HEK293 (cell line): ENCODE measurements around the gene PITPNM3.

ENCODE experiments used
- CTCF ChIA-PET: fragments of 350-600 bp; formaldehyde crosslinking; extraction: SDS; loops from one replicate; lab custom pipeline; 2021; ENCODE audit warnings: antibody characterized with exemption; lab: Yijun Ruan, JAX
- POLR2A ChIA-PET: fragments of 300-600 bp; formaldehyde crosslinking; extraction: SDS; loops from one replicate; lab custom pipeline; 2020; ENCODE audit warnings: antibody characterized with exemption, inconsistent platforms; lab: Yijun Ruan, JAX
- H3K27ac ChIP-seq: fragments of 200-500 bp; sonication (Bioruptor generic); 2 replicates; pipeline ENCODE4 v1.5.1; 2014; ENCODE audit warnings: low read depth, low read length, control low read depth, inconsistent platforms; ENCODE audit errors: extremely low read depth
- H3K36me3 ChIP-seq, 2 experiments: fragments of 200-500 bp in 1 of 2; sonication (Bioruptor generic) in 1 of 2; 1 replicate in 1 of 2; 2 replicates in 1 of 2; pipeline ENCODE4 v1.5.1; 2014 to 2017; ENCODE audit warnings: inconsistent platforms in 2 of 2, low read length in 2 of 2; ENCODE audit not compliant: control insufficient read depth in 2 of 2, insufficient read depth in 1 of 2
- H3K4me1 ChIP-seq: fragments of 200-500 bp; sonication (Bioruptor generic); 2 replicates; pipeline ENCODE4 v1.5.1; 2014; ENCODE audit warnings: mild to moderate bottlenecking, low read length, inconsistent platforms; ENCODE audit not compliant: control insufficient read depth, insufficient read depth
- H3K4me3 ChIP-seq: 2 replicates; pipeline ENCODE4 v1.5.1; 2011; ENCODE audit warnings: low read depth, mild to moderate bottlenecking, control low read depth, low read length, moderate library complexity
- H3K9me3 ChIP-seq: fragments of 200-500 bp; sonication (Bioruptor generic); 2 replicates; pipeline ENCODE4 v1.5.1; 2014; ENCODE audit warnings: low read depth, low read length, inconsistent platforms; ENCODE audit not compliant: control insufficient read depth, insufficient read depth
- BCL11A ChIP-seq: fragments of 450-650 bp; formaldehyde crosslinking; IDR thresholded peaks from 2 replicates; pipeline ENCODE4 v1.5.1; 2016; ENCODE audit warnings: low read depth, missing biosample characterization, missing genetic modification characterization
- KLF1 ChIP-seq: fragments of 450-650 bp; formaldehyde crosslinking; IDR thresholded peaks from 2 replicates; pipeline ENCODE4 v1.5.1; 2016; ENCODE audit warnings: missing biosample characterization, missing genetic modification characterization
- KLF8 ChIP-seq: fragments of 450-650 bp; formaldehyde crosslinking; IDR thresholded peaks from 2 replicates; pipeline ENCODE4 v1.5.1; 2016; ENCODE audit warnings: missing biosample characterization, missing genetic modification characterization
- OSR2 ChIP-seq: fragments of 450-650 bp; formaldehyde crosslinking; IDR thresholded peaks from 2 replicates; pipeline ENCODE4 v1.5.1; 2016; ENCODE audit warnings: missing biosample characterization, missing genetic modification characterization
- PRDM1 ChIP-seq: fragments of 450-650 bp; formaldehyde crosslinking; IDR thresholded peaks from 2 replicates; pipeline ENCODE4; 2016; ENCODE audit warnings: missing biosample characterization, missing genetic modification characterization
- ZBTB17 ChIP-seq: fragments of 450-650 bp; formaldehyde crosslinking; IDR thresholded peaks from 2 replicates; pipeline ENCODE4 v1.5.1; 2016; ENCODE audit warnings: missing biosample characterization, missing genetic modification characterization
- ZBTB48 ChIP-seq: fragments of 450-650 bp; formaldehyde crosslinking; IDR thresholded peaks from 2 replicates; pipeline ENCODE4 v1.5.1; 2016; ENCODE audit warnings: missing biosample characterization, missing genetic modification characterization
- ZNF10 ChIP-seq: fragments of 450-650 bp; formaldehyde crosslinking; IDR thresholded peaks from 2 replicates; pipeline ENCODE4 v1.5.1; 2017; ENCODE audit warnings: missing biosample characterization, missing genetic modification characterization
- ZNF138 ChIP-seq: fragments of 450-650 bp; formaldehyde crosslinking; IDR thresholded peaks from 2 replicates; pipeline ENCODE4 v1.5.1; 2016; ENCODE audit warnings: missing biosample characterization, missing genetic modification characterization, borderline replicate concordance
- ZNF140 ChIP-seq: fragments of 450-650 bp; formaldehyde crosslinking; IDR thresholded peaks from 2 replicates; pipeline ENCODE4 v1.5.1; 2016; ENCODE audit warnings: missing biosample characterization, missing genetic modification characterization
- ZNF169 ChIP-seq: fragments of 450-650 bp; formaldehyde crosslinking; IDR thresholded peaks from 2 replicates; pipeline ENCODE4 v1.5.1; 2016; ENCODE audit warnings: missing biosample characterization, missing genetic modification characterization
- ZNF175 ChIP-seq: fragments of 450-650 bp; formaldehyde crosslinking; IDR thresholded peaks from 2 replicates; pipeline ENCODE4 v1.5.1; 2016; ENCODE audit warnings: missing biosample characterization, missing genetic modification characterization
- ZNF2 ChIP-seq: fragments of 450-650 bp; formaldehyde crosslinking; IDR thresholded peaks from 2 replicates; pipeline ENCODE4 v1.5.1; 2016; ENCODE audit warnings: missing biosample characterization, missing genetic modification characterization
- ZNF202 ChIP-seq: fragments of 450-650 bp; formaldehyde crosslinking; IDR thresholded peaks from 2 replicates; pipeline ENCODE4 v1.5.1; 2016; ENCODE audit warnings: missing biosample characterization, missing genetic modification characterization, borderline replicate concordance
- ZNF24 ChIP-seq: fragments of 450-650 bp; formaldehyde crosslinking; IDR thresholded peaks from 2 replicates; pipeline ENCODE4 v1.5.1; 2016; ENCODE audit warnings: missing biosample characterization, missing genetic modification characterization
- ZNF366 ChIP-seq: fragments of 450-650 bp; formaldehyde crosslinking; conservative IDR thresholded peaks from 2 replicates; pipeline ENCODE4 v1.5.1; 2016; ENCODE audit warnings: missing biosample characterization, missing genetic modification characterization
- ZNF416 ChIP-seq: fragments of 450-650 bp; formaldehyde crosslinking; IDR thresholded peaks from 2 replicates; pipeline ENCODE4 v1.5.1; 2016; ENCODE audit warnings: missing biosample characterization, missing genetic modification characterization
- ZNF521 ChIP-seq: fragments of 450-650 bp; formaldehyde crosslinking; IDR thresholded peaks from 2 replicates; pipeline ENCODE4 v1.5.1; 2017; ENCODE audit warnings: missing biosample characterization, mild to moderate bottlenecking, missing genetic modification characterization
- ZNF530 ChIP-seq: fragments of 450-650 bp; formaldehyde crosslinking; IDR thresholded peaks from 2 replicates; pipeline ENCODE4 v1.5.1; 2016; ENCODE audit warnings: low read depth, missing biosample characterization, missing genetic modification characterization
- ZNF560 ChIP-seq: fragments of 450-650 bp; formaldehyde crosslinking; IDR thresholded peaks from 2 replicates; pipeline ENCODE4 v1.5.1; 2017; ENCODE audit warnings: missing biosample characterization, missing genetic modification characterization, borderline replicate concordance
- ZNF621 ChIP-seq: fragments of 450-650 bp; formaldehyde crosslinking; IDR thresholded peaks from 2 replicates; pipeline ENCODE4 v1.5.1; 2017; ENCODE audit warnings: missing biosample characterization, missing genetic modification characterization
- ZNF654 ChIP-seq: fragments of 450-650 bp; formaldehyde crosslinking; IDR thresholded peaks from 2 replicates; pipeline ENCODE4 v1.5.1; 2016; ENCODE audit warnings: low read depth, missing biosample characterization, missing genetic modification characterization
- ZNF776 ChIP-seq: fragments of 450-650 bp; formaldehyde crosslinking; IDR thresholded peaks from 2 replicates; pipeline ENCODE4 v1.5.0; 2017; ENCODE audit warnings: missing biosample characterization, missing genetic modification characterization, borderline replicate concordance
- ZNF792 ChIP-seq: fragments of 450-650 bp; formaldehyde crosslinking; IDR thresholded peaks from 2 replicates; pipeline ENCODE4 v1.5.1; 2016; ENCODE audit warnings: missing biosample characterization, missing genetic modification characterization
- ZSCAN16 ChIP-seq: fragments of 450-650 bp; formaldehyde crosslinking; IDR thresholded peaks from 2 replicates; pipeline ENCODE4 v1.5.1; 2016; ENCODE audit warnings: missing biosample characterization, missing genetic modification characterization
- TF ChIP-seq, protein P1 (sequence below): sonication (generic); formaldehyde crosslinking; IDR thresholded peaks from 2 replicates; pipeline ENCODE4 v1.8.1; 2022; ENCODE audit warnings: mild to moderate bottlenecking, moderate library complexity, missing genetic modification reagents
- TF ChIP-seq, protein P2 (sequence below): fragments of 450-650 bp; formaldehyde crosslinking; IDR thresholded peaks from 2 replicates; pipeline ENCODE4 v1.5.1; 2016; ENCODE audit warnings: missing biosample characterization, missing genetic modification characterization
- TF ChIP-seq, protein P3 (sequence below): fragments of 450-650 bp; formaldehyde crosslinking; IDR thresholded peaks from 2 replicates; pipeline ENCODE4 v1.5.1; 2016; ENCODE audit warnings: missing biosample characterization, missing genetic modification characterization
- TF ChIP-seq, protein P4 (sequence below): fragments of 450-650 bp; formaldehyde crosslinking; IDR thresholded peaks from 2 replicates; pipeline ENCODE4 v1.5.1; 2016; ENCODE audit warnings: missing biosample characterization, missing genetic modification characterization

The PITPNM3 gene

DNA sequence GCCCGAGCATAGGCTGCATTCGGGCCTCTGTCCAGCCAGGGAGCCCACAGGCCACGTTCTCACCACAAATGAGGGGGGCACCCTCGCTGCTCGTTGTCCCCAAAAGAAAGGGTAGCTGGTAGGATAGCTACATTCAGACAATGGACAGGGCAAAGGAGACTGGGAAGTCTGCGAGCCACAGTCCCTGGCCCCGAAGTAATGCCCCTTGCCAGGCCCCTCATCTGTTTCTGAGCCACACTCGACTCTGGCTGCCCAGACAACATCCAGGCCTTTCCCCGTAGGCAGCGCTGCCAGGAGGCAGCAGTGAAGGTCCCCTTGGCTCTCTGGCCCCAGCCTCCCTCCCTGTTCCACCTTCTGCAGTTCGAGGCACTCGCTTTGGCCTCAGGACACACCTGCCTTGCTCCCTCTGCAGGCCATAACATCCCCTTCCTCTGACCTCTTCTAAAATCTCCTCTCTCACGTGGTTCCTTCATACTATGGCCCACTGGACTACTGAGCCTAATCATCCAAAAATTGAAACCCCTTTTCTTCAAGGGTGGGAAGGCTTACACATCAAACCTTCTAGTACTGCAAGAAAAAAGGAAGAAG is 133.6 kb downstream of the PITPNM3 start (continued):
- TF ChIP-seq ZNF521 = no peak
- TF ChIP-seq ZNF10 (tag by site-specific recombination) = no peak
- no peak for TF ChIP-seq ZNF169 (tag by site-specific recombination)
- TF ChIP-seq ZNF140 = no peak
- no peak for TF ChIP-seq ZNF416
- TF ChIP-seq, protein P1, sequence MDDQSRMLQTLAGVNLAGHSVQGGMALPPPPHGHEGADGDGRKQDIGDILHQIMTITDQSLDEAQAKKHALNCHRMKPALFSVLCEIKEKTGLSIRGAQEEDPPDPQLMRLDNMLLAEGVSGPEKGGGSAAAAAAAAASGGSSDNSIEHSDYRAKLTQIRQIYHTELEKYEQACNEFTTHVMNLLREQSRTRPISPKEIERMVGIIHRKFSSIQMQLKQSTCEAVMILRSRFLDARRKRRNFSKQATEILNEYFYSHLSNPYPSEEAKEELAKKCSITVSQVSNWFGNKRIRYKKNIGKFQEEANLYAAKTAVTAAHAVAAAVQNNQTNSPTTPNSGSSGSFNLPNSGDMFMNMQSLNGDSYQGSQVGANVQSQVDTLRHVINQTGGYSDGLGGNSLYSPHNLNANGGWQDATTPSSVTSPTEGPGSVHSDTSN (CRISPR knock-in tag) = no peak

DNA sequence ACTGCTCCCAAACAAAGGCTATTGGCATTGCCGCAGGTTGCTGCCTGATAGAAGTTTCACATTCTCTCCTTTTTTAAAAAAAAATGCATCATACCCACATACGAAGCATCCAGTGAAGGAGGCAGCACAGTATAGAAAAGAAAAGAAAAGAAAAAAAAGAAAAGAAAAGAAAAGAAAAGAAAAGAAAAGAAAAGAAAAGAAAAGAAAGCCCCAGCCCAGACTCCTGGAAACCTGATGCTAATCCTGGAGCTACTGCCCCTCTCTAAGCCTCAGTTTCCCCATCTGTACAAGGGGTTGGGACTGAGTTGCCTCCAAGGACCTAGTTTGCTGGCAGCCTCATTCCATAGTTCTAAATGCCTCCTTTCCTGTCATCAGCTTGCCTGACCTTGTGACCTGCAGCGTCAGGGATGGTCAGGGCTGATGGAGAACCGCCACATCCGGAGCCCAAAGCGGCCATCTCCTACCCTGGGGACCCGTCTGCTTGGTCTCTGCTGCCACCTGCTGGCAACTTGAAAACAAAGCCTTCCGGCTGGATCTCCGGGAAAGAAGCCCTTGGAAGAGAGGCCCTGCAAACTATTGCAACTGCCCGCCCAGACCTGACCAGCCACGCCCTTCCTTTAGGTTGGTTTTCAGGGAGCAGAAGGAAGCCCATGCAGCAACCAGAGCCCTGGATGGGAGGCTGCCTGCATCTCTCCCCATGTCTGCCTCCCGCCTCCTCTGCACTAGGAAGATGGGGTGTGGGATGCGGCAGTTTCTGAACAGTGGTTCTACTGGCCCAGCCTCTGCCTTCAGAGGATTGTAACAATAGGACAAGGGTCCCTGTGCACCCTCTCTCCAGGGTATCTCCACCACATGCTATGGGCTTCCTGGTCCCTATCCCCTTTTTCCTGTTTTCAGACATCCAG is 134.4 kb downstream of the PITPNM3 start:
- Histone ChIP-seq H3K36me3 (no peaks in the 10 kb centered on the region), H3K4me1 (no peaks in the 10 kb centered on the region), H3K9me3 (no peaks in the 10 kb centered on the region), H3K27ac (no peak overlapping the region), H3K4me3 (no peak overlapping the region)
- CTCF ChIA-PET = interaction anchor here (0.5 to 4.0 kb wide), 26 partner anchors 9 to 983 kb away, joined by 3 to 28 read pairs (median 3); partner anchors contain the start of gene C1QBP
- POLR2A ChIA-PET = no interaction called here
- TF ChIP-seq, protein P2, sequence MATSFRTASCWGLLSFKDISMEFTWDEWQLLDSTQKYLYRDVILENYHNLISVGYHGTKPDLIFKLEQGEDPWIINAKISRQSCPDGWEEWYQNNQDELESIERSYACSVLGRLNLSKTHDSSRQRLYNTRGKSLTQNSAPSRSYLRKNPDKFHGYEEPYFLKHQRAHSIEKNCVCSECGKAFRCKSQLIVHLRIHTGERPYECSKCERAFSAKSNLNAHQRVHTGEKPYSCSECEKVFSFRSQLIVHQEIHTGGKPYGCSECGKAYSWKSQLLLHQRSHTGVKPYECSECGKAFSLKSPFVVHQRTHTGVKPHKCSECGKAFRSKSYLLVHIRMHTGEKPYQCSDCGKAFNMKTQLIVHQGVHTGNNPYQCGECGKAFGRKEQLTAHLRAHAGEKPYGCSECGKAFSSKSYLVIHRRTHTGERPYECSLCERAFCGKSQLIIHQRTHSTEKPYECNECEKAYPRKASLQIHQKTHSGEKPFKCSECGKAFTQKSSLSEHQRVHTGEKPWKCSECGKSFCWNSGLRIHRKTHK (tag by site-specific recombination) = no peak
- TF ChIP-seq ZNF24 (tag by site-specific recombination) (no peak), ZNF202 (tag by site-specific recombination) (no peak), KLF1 (tag by site-specific recombination) (peak; percentile 23; the same call in 1 of the 2 replicates), ZNF175 (tag by site-specific recombination) (no peak), ZNF654 (tag by site-specific recombination) (peak; percentile 96), KLF8 (tag by site-specific recombination) (no peak), ZSCAN16 (tag by site-specific recombination) (no peak), BCL11A (tag by site-specific recombination) (peak; percentile 70; the same call in 1 of the 2 replicates), ZBTB48 (peak; percentile 45; the same call in 1 of the 2 replicates), ZNF2 (peak; percentile 44; the same call in 1 of the 2 replicates), ZNF776 (tag by site-specific recombination) (no peak), ZBTB17 (tag by site-specific recombination) (peak; percentile 45; the same call in 1 of the 2 replicates), ZNF138 (no peak), ZNF560 (tag by site-specific recombination) (no peak), ZNF792 (tag by site-specific recombination) (no peak), ZNF366 (tag by site-specific recombination) (peak; percentile 61), ZNF530 (tag by site-specific recombination) (no peak), OSR2 (tag by site-specific recombination) (no peak), PRDM1 (no peak), ZNF621 (tag by site-specific recombination) (no peak)
- TF ChIP-seq, protein P3, sequence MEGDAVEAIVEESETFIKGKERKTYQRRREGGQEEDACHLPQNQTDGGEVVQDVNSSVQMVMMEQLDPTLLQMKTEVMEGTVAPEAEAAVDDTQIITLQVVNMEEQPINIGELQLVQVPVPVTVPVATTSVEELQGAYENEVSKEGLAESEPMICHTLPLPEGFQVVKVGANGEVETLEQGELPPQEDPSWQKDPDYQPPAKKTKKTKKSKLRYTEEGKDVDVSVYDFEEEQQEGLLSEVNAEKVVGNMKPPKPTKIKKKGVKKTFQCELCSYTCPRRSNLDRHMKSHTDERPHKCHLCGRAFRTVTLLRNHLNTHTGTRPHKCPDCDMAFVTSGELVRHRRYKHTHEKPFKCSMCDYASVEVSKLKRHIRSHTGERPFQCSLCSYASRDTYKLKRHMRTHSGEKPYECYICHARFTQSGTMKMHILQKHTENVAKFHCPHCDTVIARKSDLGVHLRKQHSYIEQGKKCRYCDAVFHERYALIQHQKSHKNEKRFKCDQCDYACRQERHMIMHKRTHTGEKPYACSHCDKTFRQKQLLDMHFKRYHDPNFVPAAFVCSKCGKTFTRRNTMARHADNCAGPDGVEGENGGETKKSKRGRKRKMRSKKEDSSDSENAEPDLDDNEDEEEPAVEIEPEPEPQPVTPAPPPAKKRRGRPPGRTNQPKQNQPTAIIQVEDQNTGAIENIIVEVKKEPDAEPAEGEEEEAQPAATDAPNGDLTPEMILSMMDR (tag by site-specific recombination) = peak; percentile 82
- TF ChIP-seq, protein P4, sequence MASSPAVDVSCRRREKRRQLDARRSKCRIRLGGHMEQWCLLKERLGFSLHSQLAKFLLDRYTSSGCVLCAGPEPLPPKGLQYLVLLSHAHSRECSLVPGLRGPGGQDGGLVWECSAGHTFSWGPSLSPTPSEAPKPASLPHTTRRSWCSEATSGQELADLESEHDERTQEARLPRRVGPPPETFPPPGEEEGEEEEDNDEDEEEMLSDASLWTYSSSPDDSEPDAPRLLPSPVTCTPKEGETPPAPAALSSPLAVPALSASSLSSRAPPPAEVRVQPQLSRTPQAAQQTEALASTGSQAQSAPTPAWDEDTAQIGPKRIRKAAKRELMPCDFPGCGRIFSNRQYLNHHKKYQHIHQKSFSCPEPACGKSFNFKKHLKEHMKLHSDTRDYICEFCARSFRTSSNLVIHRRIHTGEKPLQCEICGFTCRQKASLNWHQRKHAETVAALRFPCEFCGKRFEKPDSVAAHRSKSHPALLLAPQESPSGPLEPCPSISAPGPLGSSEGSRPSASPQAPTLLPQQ (tag by site-specific recombination) = no peak
